H1 (cell line): ENCODE results near the gene GJA5.

Experiments
- CEBPB ChIP-seq: IDR thresholded peaks from 2 replicates; pipeline ENCODE4 v1.6.1; 2012; ENCODE audit warnings: low read depth, low read length
- YY1 ChIP-seq: IDR thresholded peaks from 2 replicates; pipeline ENCODE4 v1.6.1; 2011; ENCODE audit warnings: low read depth, mild to moderate bottlenecking, low read length

DNA sequence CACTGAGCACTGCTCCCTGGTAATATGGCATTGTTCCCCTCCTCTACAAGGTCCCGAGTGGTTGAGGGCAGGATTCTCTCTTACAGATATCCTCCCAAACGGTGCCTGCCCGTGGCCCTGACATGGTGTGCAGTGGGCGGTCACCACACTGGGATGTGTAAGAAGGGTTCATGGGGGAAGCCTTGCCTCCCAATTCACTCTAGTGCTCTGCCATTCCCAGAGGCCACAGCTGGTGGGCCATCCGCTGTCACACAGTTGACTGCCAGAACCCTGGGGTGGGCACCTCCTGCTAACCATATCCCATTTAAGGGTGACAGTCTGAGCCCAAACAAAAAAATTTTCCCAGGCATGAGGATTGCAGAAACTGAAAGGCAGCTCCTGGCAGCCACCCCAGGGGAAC lies 9.1 kb downstream of the GJA5 start:
- TF ChIP-seq CEBPB (no peak), YY1 (no peak)
